GM12874 (cell line): ENCODE results near the gene KBTBD7.

ENCODE experiments used
- CTCF ChIP-seq: IDR thresholded peaks from 2 replicates; pipeline ENCODE4 v1.5.1; 2011; ENCODE audit warnings: low read depth, mild to moderate bottlenecking, control low read depth, low read length, moderate library complexity; ENCODE audit not compliant: insufficient read depth

The KBTBD7 gene

GRCh38 chr13:41229356-41229755 is 35.0 kb upstream of the KBTBD7 start:
- TF ChIP-seq CTCF: no peak

GRCh38 chr13:41224113-41225110 is 30.0 kb upstream of the KBTBD7 start:
- TF ChIP-seq CTCF: no peak

- TF ChIP-seq CTCF: peak; percentile 59; the same call in 1 of the 2 replicates
Measured at GRCh38 chr13:41222259-41222852, 28.0 kb upstream of the KBTBD7 start.

GRCh38 chr13:41220401-41220800 is 26.0 kb upstream of the KBTBD7 start:
- TF ChIP-seq CTCF: no peak

GRCh38 chr13:41216160-41216559 is 21.8 kb upstream of the KBTBD7 start:
- no peak for TF ChIP-seq CTCF

- TF ChIP-seq CTCF: no peak
Measured at GRCh38 chr13:41213919-41214318, 19.6 kb upstream of the KBTBD7 start.

GRCh38 chr13:41213316-41213715 is 18.9 kb upstream of the KBTBD7 start:
- no peak for TF ChIP-seq CTCF
